ENCODE data around the gene DNM1. TPM values are rescaled to one million over a fixed set of nuclear protein-coding genes. Genes with fewer than 3 reads are reported as not detected.

The DNM1 gene
- total and polyA plus RNA-seq, 2 of the 8 experiments (the other 6 are each of a cell fraction or from before 2014, with no cell fraction given) = 34.3 to 62.7 TPM

DNA sequence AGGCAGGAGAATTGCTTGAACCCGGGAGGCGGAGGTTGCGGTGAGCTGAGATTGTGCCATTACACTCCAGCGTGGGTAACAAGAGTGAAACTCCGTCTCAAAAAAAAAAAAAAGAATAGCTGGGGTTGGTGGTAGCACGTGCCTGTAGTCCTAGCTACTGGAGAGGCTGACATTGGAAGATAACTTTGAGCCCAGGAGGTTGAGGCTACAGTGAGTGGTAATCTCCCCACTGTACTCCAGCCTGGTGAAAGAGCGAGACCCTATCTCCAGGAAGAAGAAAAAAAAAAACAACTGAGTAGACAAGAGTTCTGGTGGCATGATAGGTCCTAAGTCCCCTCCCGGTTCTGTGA, 46.4 kb downstream of the DNM1 start:
- H3K9ac ChIP-seq (replicated peaks in 1 of 4; ENCODE audit: extremely low read depth in 1 of 4, low read depth in 3 of 4, low read length in 3 of 4) = no peak overlapping the region
- H4K8ac ChIP-seq (ENCODE audit: extremely low read depth, insufficient read depth, low read length) = no peak overlapping the region; the same call in 1 of the 2 replicates
- no peak overlapping the region for H2BK5ac ChIP-seq (ENCODE audit: low read depth, low read length)
- H2AK5ac ChIP-seq (ENCODE audit: low read depth, low read length) = no peak overlapping the region
- DNase-seq (ENCODE audit: low read depth in 1 of 2, low spot score in 2 of 2) (no peak), FAIRE-seq (no peak)
- no peak overlapping the region for H3K4ac ChIP-seq (replicated peaks; ENCODE audit: insufficient read length, low read depth, low read length)
- H3K23me2 ChIP-seq (ENCODE audit: low read depth, low read length) = peaks cover 11% of the 10 kb centered on the region
- H3K14ac ChIP-seq (ENCODE audit: insufficient read length) = no peak overlapping the region
- H3K36me3 ChIP-seq (ENCODE audit: control insufficient read depth in 2 of 4, insufficient read depth in 4 of 4, low read length in 3 of 4) = peaks cover 0 to 3% (median 0%) of the 10 kb centered on the region in 4 experiments; a peak in 2 of 8 replicates
- H3K56ac ChIP-seq (replicated peaks; ENCODE audit: insufficient read length, low read depth, low read length) = no peak overlapping the region
- H2BK120ac ChIP-seq (replicated peaks; ENCODE audit: low read depth, low read length) = no peak overlapping the region
- WGBS, 2 experiments (ENCODE audit: extremely low coverage in 1 of 2, insufficient coverage in 1 of 2, insufficient read length in 1 of 2, insufficient replicate concordance in 2 of 2, low coverage in 1 of 2, low lambda C conversion rate in 2 of 2, missing lambda C conversion rate in 1 of 2) = 83% methylated on average over 8 of the region's 8 CpGs; no CpG with 5 or more reads in 1 of the 2 experiments
- peaks cover 0 to 7% of the 10 kb centered on the region in 2 experiments; a peak in 1 of 4 replicates for H3K79me2 ChIP-seq (ENCODE audit: control insufficient read depth in 1 of 2, insufficient read depth in 2 of 2, low read length in 2 of 2)
- no peak overlapping the region for H3K27ac ChIP-seq (ENCODE audit: low read depth, low read length)
- no peak overlapping the region for H2BK20ac ChIP-seq (ENCODE audit: low read length)
- CTCF ChIA-PET (ENCODE audit: partially characterized antibody) = interaction anchor here (1.3 to 2.2 kb wide), 2 partner anchors 10 to 11 kb away, joined by 3 to 13 read pairs; no protein-coding TSS in a partner anchor
- peaks cover 6 to 19% of the 10 kb centered on the region in 2 experiments for H4K20me1 ChIP-seq (replicated peaks in 1 of 2; ENCODE audit: control insufficient read depth in 1 of 2, insufficient read depth in 2 of 2, low read length in 2 of 2)
- H3K9me3 ChIP-seq (ENCODE audit: insufficient read depth in 2 of 2, low read depth in 1 of 2, low read length in 1 of 2) = no peaks in the 10 kb centered on the region
- H2BK15ac ChIP-seq (ENCODE audit: low read length) = no peak overlapping the region
- no peak overlapping the region for H3K23ac ChIP-seq (ENCODE audit: insufficient read length)
- no peak overlapping the region for H4K91ac ChIP-seq (replicated peaks; ENCODE audit: insufficient read length, low read length)
- H3K4me2 ChIP-seq (ENCODE audit: insufficient read depth in 1 of 2, low read depth in 2 of 2, low read length in 2 of 2) = peak overlapping the region; percentile 56 to 85
- H2BK12ac ChIP-seq (ENCODE audit: low read depth, low read length) = no peak overlapping the region
- peaks cover 8% of the 10 kb centered on the region for H3K79me1 ChIP-seq (ENCODE audit: low read depth, low read length)
- no peak overlapping the region for H4K5ac ChIP-seq (ENCODE audit: insufficient read length, low read depth, low read length)
- H2AFZ ChIP-seq (ENCODE audit: low read length) = no peak overlapping the region
- peaks cover 7 to 14% (median 10%) of the 10 kb centered on the region in 4 experiments for H3K4me1 ChIP-seq (replicated peaks in 1 of 4; ENCODE audit: control insufficient read depth in 3 of 4, insufficient read depth in 4 of 4, low read length in 3 of 4)
- POLR2A ChIA-PET (ENCODE audit: partially characterized antibody) = interaction anchor here (0.9 to 2.4 kb wide), 7 partner anchors 9 to 89 kb away, joined by 3 to 10 read pairs (median 4); partner anchors contain the start of gene BBLN
- no peak overlapping the region for H3K18ac ChIP-seq (ENCODE audit: extremely low read depth, low read length)
- no peaks in the 10 kb centered on the region; a peak in 1 of 7 replicates for H3K27me3 ChIP-seq (replicated peaks in 1 of 4; ENCODE audit: control insufficient read depth in 3 of 4, extremely low read depth in 1 of 4, insufficient read depth in 3 of 4, low read length in 3 of 4)
- peak overlapping the region in 2 of 4 experiments; percentile 50 to 83; a peak in 3 of 8 replicates for H3K4me3 ChIP-seq (ENCODE audit: extremely low read depth in 1 of 4, insufficient read depth in 2 of 4, low read depth in 3 of 4, low read length in 4 of 4)
- TF ChIP-seq JUND (IDR thresholded peaks at IDR 0.05; ENCODE audit: low read length) (no peak), PHF8 (conservative IDR thresholded peaks at IDR 0.05; ENCODE audit: low read depth, low read length) (no peak), SIX5 (IDR thresholded peaks at IDR 0.05; ENCODE audit: low read depth, low read length) (no peak), ATF3 (IDR thresholded peaks at IDR 0.05; ENCODE audit: insufficient read depth, low read depth, low read length) (no peak), SIN3A (conservative IDR thresholded peaks at IDR 0.05 in 1 of 2, IDR thresholded peaks at IDR 0.05 in 1 of 2; ENCODE audit: low read depth in 1 of 2, low read length in 2 of 2) (no peak), EGR1 (IDR thresholded peaks at IDR 0.05; ENCODE audit: borderline replicate concordance, low read depth, low read length) (no peak), BCL11A (IDR thresholded peaks at IDR 0.05; ENCODE audit: low read depth in 2 of 2, low read length in 2 of 2) (no peak), ATF2 (IDR thresholded peaks at IDR 0.05; ENCODE audit: low read length) (no peak), CHD2 (IDR thresholded peaks at IDR 0.05; ENCODE audit: low read length) (no peak), POLR2AphosphoS5 (IDR thresholded peaks at IDR 0.05; ENCODE audit: low read depth, low read length) (no peak), CBX8 (IDR thresholded peaks at IDR 0.05; ENCODE audit: borderline replicate concordance, low read depth, low read length) (no peak)
